Measurements from ENCODE around the gene UNC5A. TPM values are rescaled to one million over a fixed set of nuclear protein-coding genes. Genes with fewer than 3 reads are reported as not detected.

The UNC5A gene
- polyA plus RNA-seq, 1 of the 3 experiments (the other 2 are of a cell fraction), result 0.46 TPM

- CTCF ChIA-PET, result interaction anchor here (3.4 kb wide), 1 partner anchor 139 kb away, joined by 9 read pairs; no protein-coding TSS in a partner anchor
These were observed 10.9 kb upstream of the UNC5A start for GRCh38 chr5:176799488-176799887.

GRCh38 chr5:176800024-176800423, 10.3 kb upstream of the UNC5A start:
- H3K9me3 ChIP-seq, result no peaks in the 10 kb centered on the region
- DNase-seq, result no peak
- no peak overlapping the region for H2AFZ ChIP-seq (ENCODE audit: low read depth)
- no peak overlapping the region for H3K4me2 ChIP-seq
- 85% methylated on average over 6 of the region's 6 CpGs for WGBS (ENCODE audit: low lambda C conversion rate)
- no peaks in the 10 kb centered on the region for H3K36me3 ChIP-seq (replicated peaks in 1 of 2; ENCODE audit: control insufficient read depth in 1 of 2, insufficient read depth in 2 of 2, low read length in 1 of 2)
- no peaks in the 10 kb centered on the region for H4K20me1 ChIP-seq (ENCODE audit: insufficient read depth)
- no peak overlapping the region for H3K4me3 ChIP-seq (ENCODE audit: low read depth in 2 of 2, low read length in 1 of 2)
- no peak overlapping the region for H3K27ac ChIP-seq (ENCODE audit: low read depth in 2 of 2, low read length in 1 of 2)
- H3K9me2 ChIP-seq, result no peaks in the 10 kb centered on the region
- H3F3A ChIP-seq (replicated peaks; ENCODE audit: insufficient read depth), result no peaks in the 10 kb centered on the region
- no peak overlapping the region for H3K9ac ChIP-seq
- POLR2A ChIA-PET, result no interaction called here
- H3K79me2 ChIP-seq (ENCODE audit: insufficient read depth), result no peaks in the 10 kb centered on the region
- peaks cover 0 to 29% of the 10 kb centered on the region in 2 experiments; a peak in 1 of 4 replicates for H3K4me1 ChIP-seq (ENCODE audit: control insufficient read depth in 1 of 2, insufficient read depth in 2 of 2, low read depth in 1 of 2, low read length in 1 of 2)
- CTCF ChIA-PET, result interaction anchor here (3.4 kb wide), 1 partner anchor 139 kb away, joined by 9 read pairs; no protein-coding TSS in a partner anchor
- H3K27me3 ChIP-seq (ENCODE audit: insufficient read depth), result no peaks in the 10 kb centered on the region
- TF ChIP-seq NFIC (IDR thresholded peaks at IDR 0.05; ENCODE audit: borderline replicate concordance) (no peak), CHD2 (IDR thresholded peaks at IDR 0.05; ENCODE audit: low read length, partially characterized antibody) (no peak), RXRA (IDR thresholded peaks at IDR 0.05; ENCODE audit: borderline replicate concordance, low read depth) (no peak), REST (IDR thresholded peaks at IDR 0.05; ENCODE audit: low read depth, low read length) (no peak), USF1 (IDR thresholded peaks at IDR 0.05; ENCODE audit: borderline replicate concordance, low read depth) (no peak), TAF1 (IDR thresholded peaks at IDR 0.05; ENCODE audit: borderline replicate concordance, low read depth, low read length) (no peak), MXI1 (IDR thresholded peaks at IDR 0.05; ENCODE audit: low read depth, low read length) (no peak), RAD21 (IDR thresholded peaks at IDR 0.05; ENCODE audit: low read length) (no peak), SIN3A (IDR thresholded peaks at IDR 0.05; ENCODE audit: borderline replicate concordance, low read depth, low read length) (no peak), YY1 (IDR thresholded peaks at IDR 0.05; ENCODE audit: low read depth) (no peak), GATA2 (CRISPR knock-in tag; IDR thresholded peaks at IDR 0.05) (no peak)

More at GRCh38 chr5:176799488-176799887, 10.9 kb upstream of the UNC5A start:
- H4K20me1 ChIP-seq (ENCODE audit: insufficient read depth), result no peaks in the 10 kb centered on the region
- 69% methylated on average over 12 of the region's 12 CpGs for WGBS (ENCODE audit: low lambda C conversion rate)
- H3K27ac ChIP-seq (ENCODE audit: low read depth in 2 of 2, low read length in 1 of 2), result no peak overlapping the region
- no peak for TF ChIP-seq SIN3A (IDR thresholded peaks at IDR 0.05; ENCODE audit: borderline replicate concordance, low read depth, low read length)
- TF ChIP-seq FOXJ3 (CRISPR knock-in tag; IDR thresholded peaks at IDR 0.05), result no peak
- no peak for TF ChIP-seq MEF2A (IDR thresholded peaks at IDR 0.05; ENCODE audit: borderline replicate concordance, low read depth)
- no peak for TF ChIP-seq ELF1 (IDR thresholded peaks at IDR 0.05)
- TF ChIP-seq RFX5 (IDR thresholded peaks at IDR 0.05; ENCODE audit: low read length), result no peak
- no peak for TF ChIP-seq ZBTB33 (IDR thresholded peaks at IDR 0.05; ENCODE audit: borderline replicate concordance, low read depth)
- TF ChIP-seq, protein P1, sequence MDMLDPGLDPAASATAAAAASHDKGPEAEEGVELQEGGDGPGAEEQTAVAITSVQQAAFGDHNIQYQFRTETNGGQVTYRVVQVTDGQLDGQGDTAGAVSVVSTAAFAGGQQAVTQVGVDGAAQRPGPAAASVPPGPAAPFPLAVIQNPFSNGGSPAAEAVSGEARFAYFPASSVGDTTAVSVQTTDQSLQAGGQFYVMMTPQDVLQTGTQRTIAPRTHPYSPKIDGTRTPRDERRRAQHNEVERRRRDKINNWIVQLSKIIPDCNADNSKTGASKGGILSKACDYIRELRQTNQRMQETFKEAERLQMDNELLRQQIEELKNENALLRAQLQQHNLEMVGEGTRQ (IDR thresholded peaks at IDR 0.05; ENCODE audit: borderline replicate concordance, low read depth, low read length), result no peak
- no peak for TF ChIP-seq EZH2phosphoT487 (IDR thresholded peaks at IDR 0.05; ENCODE audit: borderline replicate concordance, low read depth)
- no peak for TF ChIP-seq NFIC (IDR thresholded peaks at IDR 0.05; ENCODE audit: borderline replicate concordance)
- POLR2A ChIA-PET, result no interaction called here
- H3K9me2 ChIP-seq, result no peaks in the 10 kb centered on the region
- H3F3A ChIP-seq (replicated peaks; ENCODE audit: insufficient read depth), result no peaks in the 10 kb centered on the region
- no peak overlapping the region for H3K4me2 ChIP-seq
- peaks cover 0 to 33% of the 10 kb centered on the region in 2 experiments; a peak in 1 of 4 replicates for H3K4me1 ChIP-seq (ENCODE audit: control insufficient read depth in 1 of 2, insufficient read depth in 2 of 2, low read depth in 1 of 2, low read length in 1 of 2)
- no peaks in the 10 kb centered on the region for H3K79me2 ChIP-seq (ENCODE audit: insufficient read depth)
- H2AFZ ChIP-seq (ENCODE audit: low read depth), result no peak overlapping the region
- no peaks in the 10 kb centered on the region for H3K9me3 ChIP-seq
- no peak overlapping the region for H3K9ac ChIP-seq
- no peak for DNase-seq
- no peak overlapping the region for H3K4me3 ChIP-seq (ENCODE audit: low read depth in 2 of 2, low read length in 1 of 2)
- no peaks in the 10 kb centered on the region for H3K27me3 ChIP-seq (ENCODE audit: insufficient read depth)
- H3K36me3 ChIP-seq (replicated peaks in 1 of 2; ENCODE audit: control insufficient read depth in 1 of 2, insufficient read depth in 2 of 2, low read length in 1 of 2), result no peaks in the 10 kb centered on the region
